MCF 10A (cell line): ENCODE data around the gene TCERG1L. TPM values are rescaled to one million over a fixed set of nuclear protein-coding genes. Genes with fewer than 3 reads are reported as not detected.

Experiments
- BruUV-seq: library from RNA; stranded (reverse); fragments of 400-500 nt; replicated peaks from 2 replicates; lab custom pipeline; 2021; lab: Mats Ljungman, UMichigan
- CTCF ChIA-PET: fragments of 300-600 bp; sonication (Branson Sonifier 250); formaldehyde crosslinking; extraction: SDS; loops from one replicate; lab custom pipeline; 2021; ENCODE audit warnings: antibody characterized with exemption, inconsistent platforms; lab: Yijun Ruan, JAX
- POLR2A ChIA-PET: fragments of 300-600, 350-650 bp; sonication (Branson Sonifier 250); formaldehyde crosslinking; extraction: SDS; loops from one replicate; lab custom pipeline; 2020; ENCODE audit warnings: antibody characterized with exemption, inconsistent platforms; lab: Yijun Ruan, JAX
- DNase-seq: peaks from one replicate; pipeline ENCODE4 v3.0.0-alpha.2; 2018; ENCODE audit not compliant: unreplicated experiment
- H3K27ac Mint-ChIP-seq: one replicate; pipeline ENCODE4 v1.8.0; 2022; ENCODE audit warnings: mild to moderate bottlenecking, low read depth, mixed read lengths; ENCODE audit not compliant: unreplicated experiment
- H3K27me3 Mint-ChIP-seq: one replicate; pipeline ENCODE4 v1.8.0; 2022; ENCODE audit warnings: mixed read lengths; ENCODE audit not compliant: insufficient read depth, unreplicated experiment
- H3K36me3 Mint-ChIP-seq: one replicate; pipeline ENCODE4 v1.8.0; 2022; ENCODE audit warnings: mild to moderate bottlenecking, moderate library complexity, mixed read lengths; ENCODE audit not compliant: insufficient read depth, unreplicated experiment
- H3K4me1 Mint-ChIP-seq: one replicate; pipeline ENCODE4 v1.8.0; 2022; ENCODE audit warnings: mixed read lengths; ENCODE audit not compliant: insufficient read depth, unreplicated experiment
- H3K4me3 Mint-ChIP-seq: one replicate; pipeline ENCODE4 v1.8.0; 2022; ENCODE audit warnings: mild to moderate bottlenecking, moderate library complexity, mixed read lengths; ENCODE audit not compliant: unreplicated experiment
- H3K9me3 Mint-ChIP-seq: one replicate; pipeline ENCODE4 v1.8.0; 2022; ENCODE audit warnings: mixed read lengths; ENCODE audit not compliant: unreplicated experiment
- CTCF ChIP-seq: fragments of 200-600 bp; IDR thresholded peaks from one replicate; pipeline ENCODE4 v1.8.0; 2022; ENCODE audit warnings: antibody characterized with exemption, mild to moderate bottlenecking; ENCODE audit not compliant: unreplicated experiment
- intact Hi-C: fragments of 100-400 bp; cut with micrococcal nuclease; formaldehyde crosslinking; loops from 2 replicates; pipeline ENCODE4 v1.14.1; 2022
- total RNA-seq: library from RNA; stranded (reverse); gene quantifications from 2 replicates; pipeline ENCODE4 v1.2.3, GENCODE V29; 2022

Gene TCERG1L
- total RNA-seq, 1 experiment from 2014 or later, result not detected

GRCh38 chr10:131111007-131111406 lies 200.5 kb downstream of the TCERG1L start:
- intact Hi-C loops, result no loop called here
- Mint-ChIP-seq H3K27ac (no peak overlapping the region), H3K4me3 (no peak overlapping the region), H3K9me3 (no peaks in the 10 kb centered on the region), H3K36me3 (peaks cover 4% of the 10 kb centered on the region), H3K27me3 (peaks cover 19% of the 10 kb centered on the region), H3K4me1 (peaks cover 10% of the 10 kb centered on the region)
- no peak for TF ChIP-seq CTCF
- ChIA-PET POLR2A (no interaction called here), CTCF (no interaction called here)
- BruUV-seq, result no TSS peak
- DNase-seq, result no peak

- Mint-ChIP-seq H3K4me1 (peaks cover 10% of the 10 kb centered on the region), H3K27me3 (peaks cover 24% of the 10 kb centered on the region), H3K4me3 (no peak overlapping the region), H3K9me3 (no peaks in the 10 kb centered on the region), H3K27ac (no peak overlapping the region), H3K36me3 (peaks cover 4% of the 10 kb centered on the region)
- TF ChIP-seq CTCF, result no peak
- DNase-seq, result no peak
- intact Hi-C loops, result no loop called here
- POLR2A ChIA-PET, result no interaction called here
- no TSS peak for BruUV-seq
- CTCF ChIA-PET, result no interaction called here
Measured at GRCh38 chr10:131110241-131110783, 201.2 kb downstream of the TCERG1L start.

- ChIA-PET CTCF (no interaction called here), POLR2A (no interaction called here)
- intact Hi-C loops, result no loop called here
- Mint-ChIP-seq H3K9me3 (no peaks in the 10 kb centered on the region), H3K4me3 (no peak overlapping the region), H3K36me3 (peaks cover 4% of the 10 kb centered on the region), H3K27ac (no peak overlapping the region), H3K4me1 (peaks cover 9% of the 10 kb centered on the region), H3K27me3 (peaks cover 24% of the 10 kb centered on the region)
- DNase-seq, result no peak
- TF ChIP-seq CTCF, result no peak
- no TSS peak for BruUV-seq
Measured at GRCh38 chr10:131109726-131110125, 201.8 kb downstream of the TCERG1L start.

GRCh38 chr10:131109291-131109690 lies 202.2 kb downstream of the TCERG1L start:
- ChIA-PET POLR2A (no interaction called here), CTCF (interaction anchor here (0.8 kb wide), 1 partner anchor 15 kb away, joined by 5 read pairs; no protein-coding TSS in a partner anchor)
- H3K9me3 Mint-ChIP-seq, result no peaks in the 10 kb centered on the region
- BruUV-seq, result no TSS peak
- no peak for DNase-seq
- H3K27ac Mint-ChIP-seq, result no peak overlapping the region
- intact Hi-C loops, result no loop called here
- H3K4me1 Mint-ChIP-seq, result peaks cover 5% of the 10 kb centered on the region
- H3K27me3 Mint-ChIP-seq, result peaks cover 24% of the 10 kb centered on the region
- TF ChIP-seq CTCF, result no peak
- H3K4me3 Mint-ChIP-seq, result no peak overlapping the region
- H3K36me3 Mint-ChIP-seq, result peaks cover 4% of the 10 kb centered on the region
